OCI-LY1 (cell line): Measurements from ENCODE around the gene CLDN4.

Source experiments
- EZH2 ChIP-seq: fragments of 200-600 bp; sonication (generic), shearing (Covaris generic); IDR thresholded peaks from 2 replicates; pipeline ENCODE4 v1.8.0; 2017; ENCODE audit warnings: borderline replicate concordance, mixed run types, mild to moderate bottlenecking, antibody characterized with exemption, low read length, moderate library complexity, mixed read lengths
- TF ChIP-seq, protein P1 (sequence below): fragments of 200-600 bp; sonication (generic), shearing (Covaris generic); IDR thresholded peaks from 2 replicates; pipeline ENCODE4 v1.5.1; 2017; ENCODE audit warnings: mild to moderate bottlenecking, antibody characterized with exemption, low read length, moderate library complexity, mixed read lengths

DNA sequence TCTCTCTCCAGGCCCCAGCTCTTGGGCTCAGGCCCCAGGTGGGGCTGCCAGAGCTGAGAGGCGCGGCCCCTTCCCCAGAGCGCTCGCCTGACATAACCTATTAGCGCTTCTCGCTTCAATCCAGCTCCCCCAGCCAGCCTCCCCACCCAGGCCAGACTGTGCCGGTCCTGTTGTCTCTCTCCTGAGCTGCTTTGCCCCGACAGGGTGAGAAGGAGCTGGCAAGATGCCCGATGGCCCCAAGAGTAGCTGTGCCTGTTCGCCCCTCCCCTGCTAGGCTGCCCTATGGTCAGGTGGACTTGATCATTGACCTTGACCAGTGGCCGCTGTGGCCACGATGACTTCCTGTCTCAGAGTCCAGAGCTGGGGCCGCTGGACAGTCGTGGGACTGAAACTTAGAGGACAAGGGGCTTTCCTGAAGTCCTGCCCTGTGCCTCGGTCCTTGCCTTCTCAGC, 39.3 kb downstream of the CLDN4 start:
- TF ChIP-seq, protein P1, sequence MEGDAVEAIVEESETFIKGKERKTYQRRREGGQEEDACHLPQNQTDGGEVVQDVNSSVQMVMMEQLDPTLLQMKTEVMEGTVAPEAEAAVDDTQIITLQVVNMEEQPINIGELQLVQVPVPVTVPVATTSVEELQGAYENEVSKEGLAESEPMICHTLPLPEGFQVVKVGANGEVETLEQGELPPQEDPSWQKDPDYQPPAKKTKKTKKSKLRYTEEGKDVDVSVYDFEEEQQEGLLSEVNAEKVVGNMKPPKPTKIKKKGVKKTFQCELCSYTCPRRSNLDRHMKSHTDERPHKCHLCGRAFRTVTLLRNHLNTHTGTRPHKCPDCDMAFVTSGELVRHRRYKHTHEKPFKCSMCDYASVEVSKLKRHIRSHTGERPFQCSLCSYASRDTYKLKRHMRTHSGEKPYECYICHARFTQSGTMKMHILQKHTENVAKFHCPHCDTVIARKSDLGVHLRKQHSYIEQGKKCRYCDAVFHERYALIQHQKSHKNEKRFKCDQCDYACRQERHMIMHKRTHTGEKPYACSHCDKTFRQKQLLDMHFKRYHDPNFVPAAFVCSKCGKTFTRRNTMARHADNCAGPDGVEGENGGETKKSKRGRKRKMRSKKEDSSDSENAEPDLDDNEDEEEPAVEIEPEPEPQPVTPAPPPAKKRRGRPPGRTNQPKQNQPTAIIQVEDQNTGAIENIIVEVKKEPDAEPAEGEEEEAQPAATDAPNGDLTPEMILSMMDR: no peak
- TF ChIP-seq EZH2: no peak
